LNCaP clone FGC (cell line): ENCODE results near the gene HBP1.

ENCODE experiments used
- DNase-seq: peaks from one replicate; pipeline ENCODE4 v3.0.0-alpha.2; 2011; ENCODE audit warnings: low read depth
- H3K4me3 ChIP-seq: 2 replicates; pipeline ENCODE4 v1.5.1; 2011; ENCODE audit warnings: mild to moderate bottlenecking, low read depth, low read length, control low read depth
- TF ChIP-seq, protein P1 (sequence below): IDR thresholded peaks from 2 replicates; pipeline ENCODE4 v1.5.1; 2012; ENCODE audit warnings: mild to moderate bottlenecking; ENCODE audit not compliant: control insufficient read depth, insufficient read depth; ENCODE audit errors: extremely low read depth

Gene HBP1

DNA sequence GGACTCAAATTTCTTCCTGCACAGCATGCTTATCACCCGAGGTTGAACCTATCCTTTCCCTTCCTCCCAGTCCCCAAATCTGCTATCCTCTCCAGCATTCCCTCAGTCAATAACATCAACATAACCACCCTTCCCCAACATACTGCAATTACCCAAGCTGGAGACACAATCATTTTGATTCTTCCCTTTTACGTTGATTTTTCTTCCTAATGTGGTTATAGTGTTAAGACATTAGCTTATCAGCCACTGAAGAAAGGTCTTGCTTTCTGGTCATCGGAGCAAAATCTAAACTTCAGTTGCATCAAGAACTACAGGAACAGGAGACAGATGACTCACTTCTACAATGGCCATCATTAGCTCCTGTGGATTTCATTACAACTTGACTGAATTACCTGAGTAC is 3.5 kb upstream of the HBP1 start:
- H3K4me3 ChIP-seq = no peak overlapping the region
- TF ChIP-seq, protein P1, sequence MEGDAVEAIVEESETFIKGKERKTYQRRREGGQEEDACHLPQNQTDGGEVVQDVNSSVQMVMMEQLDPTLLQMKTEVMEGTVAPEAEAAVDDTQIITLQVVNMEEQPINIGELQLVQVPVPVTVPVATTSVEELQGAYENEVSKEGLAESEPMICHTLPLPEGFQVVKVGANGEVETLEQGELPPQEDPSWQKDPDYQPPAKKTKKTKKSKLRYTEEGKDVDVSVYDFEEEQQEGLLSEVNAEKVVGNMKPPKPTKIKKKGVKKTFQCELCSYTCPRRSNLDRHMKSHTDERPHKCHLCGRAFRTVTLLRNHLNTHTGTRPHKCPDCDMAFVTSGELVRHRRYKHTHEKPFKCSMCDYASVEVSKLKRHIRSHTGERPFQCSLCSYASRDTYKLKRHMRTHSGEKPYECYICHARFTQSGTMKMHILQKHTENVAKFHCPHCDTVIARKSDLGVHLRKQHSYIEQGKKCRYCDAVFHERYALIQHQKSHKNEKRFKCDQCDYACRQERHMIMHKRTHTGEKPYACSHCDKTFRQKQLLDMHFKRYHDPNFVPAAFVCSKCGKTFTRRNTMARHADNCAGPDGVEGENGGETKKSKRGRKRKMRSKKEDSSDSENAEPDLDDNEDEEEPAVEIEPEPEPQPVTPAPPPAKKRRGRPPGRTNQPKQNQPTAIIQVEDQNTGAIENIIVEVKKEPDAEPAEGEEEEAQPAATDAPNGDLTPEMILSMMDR = no peak
- no peak for DNase-seq

- peak overlapping the region; percentile 58 for H3K4me3 ChIP-seq
- TF ChIP-seq, protein P1 = no peak
These were observed 1.9 kb upstream of the HBP1 start for GRCh38 chr7:107166736-107167426.

GRCh38 chr7:107167483-107168232 is 1.1 kb upstream of the HBP1 start:
- peak overlapping the region; percentile 58 for H3K4me3 ChIP-seq
- TF ChIP-seq, protein P1 = peak; percentile 38; the same call in 1 of the 2 replicates
- DNase-seq = no peak

More at GRCh38 chr7:107166736-107167426, 1.9 kb upstream of the HBP1 start:
- no peak for DNase-seq

GRCh38 chr7:107169120-107170050 is 582 bp downstream of the HBP1 start:
- peak; percentile 98 for DNase-seq
- TF ChIP-seq, protein P1 = 0 out of 2 replicates have a peak, but pooled peaks have one; percentile 13
- H3K4me3 ChIP-seq = peak overlapping the region; percentile 86

GRCh38 chr7:107170051-107170915 is 1.5 kb downstream of the HBP1 start:
- no peak for DNase-seq
- TF ChIP-seq, protein P1 = no peak
- peak overlapping the region; percentile 86 for H3K4me3 ChIP-seq

DNA sequence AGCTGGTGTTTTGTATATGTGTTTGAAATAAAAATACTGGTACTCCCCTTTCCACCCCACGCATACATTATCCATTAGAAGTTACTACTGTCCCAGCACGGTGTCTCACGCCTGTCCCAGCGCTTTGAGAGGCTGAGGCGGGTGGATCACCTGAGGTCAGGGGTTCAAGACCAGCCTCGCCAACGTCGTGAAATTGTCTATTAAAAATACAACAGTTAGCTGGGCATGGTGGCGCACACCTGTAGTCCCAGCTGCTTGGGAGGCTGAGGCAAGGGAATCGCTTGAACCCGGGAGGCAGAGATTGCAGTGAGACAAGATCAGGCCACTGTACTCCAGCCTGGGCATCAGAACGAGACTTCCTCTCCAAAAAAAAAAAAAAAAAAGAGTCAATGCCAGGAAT is 2.7 kb downstream of the HBP1 start:
- DNase-seq = no peak
- no peak overlapping the region for H3K4me3 ChIP-seq
- TF ChIP-seq, protein P1 = no peak
